HG02623 (cell line): ENCODE data around the gene PRSS33.

Source experiments
- ATAC-seq: cut with Tn5 transposase; IDR thresholded peaks from one replicate; pipeline ENCODE4 v1.9.1; 2021; ENCODE audit warnings: moderate library complexity; ENCODE audit not compliant: unreplicated experiment

The PRSS33 gene, protein sequence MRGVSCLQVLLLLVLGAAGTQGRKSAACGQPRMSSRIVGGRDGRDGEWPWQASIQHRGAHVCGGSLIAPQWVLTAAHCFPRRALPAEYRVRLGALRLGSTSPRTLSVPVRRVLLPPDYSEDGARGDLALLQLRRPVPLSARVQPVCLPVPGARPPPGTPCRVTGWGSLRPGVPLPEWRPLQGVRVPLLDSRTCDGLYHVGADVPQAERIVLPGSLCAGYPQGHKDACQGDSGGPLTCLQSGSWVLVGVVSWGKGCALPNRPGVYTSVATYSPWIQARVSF

GRCh38 chr16:2787406-2787805 lies at the start of gene PRSS33:
Gene PRSS33 (minus strand): TSS chr16:2787560. CDS start chr16:2786547, 1,013 bp downstream.
- ATAC-seq: no peak

- ATAC-seq: no peak
These were observed 49.5 kb upstream of the PRSS33 start for GRCh38 chr16:2836646-2837508.

DNA sequence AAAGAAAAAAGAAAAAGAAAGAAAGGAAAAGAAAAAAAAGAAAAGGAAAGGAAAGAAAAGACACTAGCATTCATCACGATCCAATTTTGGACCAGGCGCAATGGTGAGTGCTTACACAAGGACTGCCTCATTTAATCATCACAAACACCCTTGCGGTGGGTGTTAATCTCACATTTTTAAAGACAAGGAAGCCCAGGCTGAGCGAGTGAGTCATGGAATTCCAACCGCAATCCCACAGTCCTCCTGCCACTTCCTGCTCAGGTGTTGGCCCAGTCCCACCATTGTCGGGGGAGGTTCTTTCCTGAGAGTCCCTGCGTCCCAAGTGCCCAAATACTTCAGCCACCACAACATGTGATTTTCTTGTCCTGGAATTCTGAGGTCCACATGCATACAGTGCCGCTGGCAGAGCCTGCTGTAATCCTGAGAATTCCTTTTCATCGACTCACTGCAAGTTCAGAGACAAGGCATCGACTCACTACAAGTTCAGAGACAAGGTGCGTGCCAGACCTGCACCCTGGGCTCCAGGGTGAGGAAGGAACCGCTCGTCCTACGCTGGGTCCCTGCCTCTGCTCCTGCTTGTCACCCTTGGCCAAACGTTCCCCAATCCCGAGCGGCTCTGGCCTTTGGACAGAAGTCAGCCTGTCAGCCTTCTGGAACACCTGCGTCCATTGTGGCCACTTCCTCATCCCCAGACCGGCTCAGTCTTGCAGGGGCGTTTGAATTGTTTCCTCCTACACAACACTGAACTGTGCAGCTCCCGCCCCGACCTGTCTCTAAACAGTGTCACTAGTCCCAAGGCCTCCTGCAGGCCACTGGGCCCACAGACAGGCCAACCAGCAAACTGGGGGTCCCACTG lies 48.5 kb upstream of the PRSS33 start:
- no peak for ATAC-seq

DNA sequence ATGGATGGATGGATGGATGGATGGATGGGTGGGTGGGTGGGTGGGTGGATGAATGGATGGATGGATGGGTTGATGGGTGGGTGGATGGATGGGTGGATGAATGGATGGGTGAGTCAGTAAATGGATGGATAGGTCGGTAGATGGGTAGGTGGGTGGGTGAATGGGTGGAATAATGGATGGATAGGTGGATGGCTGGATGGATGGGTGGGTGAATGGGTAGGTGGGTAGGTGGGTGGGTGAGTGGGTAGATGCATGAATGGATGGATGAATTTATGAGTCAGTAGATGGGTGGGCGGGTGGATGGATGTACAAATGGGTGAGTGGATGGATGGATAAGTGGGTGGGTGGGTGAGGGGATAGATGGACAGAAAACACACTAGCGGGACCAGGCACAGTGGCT lies 47.6 kb upstream of the PRSS33 start:
- no peak for ATAC-seq

GRCh38 chr16:2833776-2834175 lies 46.4 kb upstream of the PRSS33 start:
- no peak for ATAC-seq

DNA sequence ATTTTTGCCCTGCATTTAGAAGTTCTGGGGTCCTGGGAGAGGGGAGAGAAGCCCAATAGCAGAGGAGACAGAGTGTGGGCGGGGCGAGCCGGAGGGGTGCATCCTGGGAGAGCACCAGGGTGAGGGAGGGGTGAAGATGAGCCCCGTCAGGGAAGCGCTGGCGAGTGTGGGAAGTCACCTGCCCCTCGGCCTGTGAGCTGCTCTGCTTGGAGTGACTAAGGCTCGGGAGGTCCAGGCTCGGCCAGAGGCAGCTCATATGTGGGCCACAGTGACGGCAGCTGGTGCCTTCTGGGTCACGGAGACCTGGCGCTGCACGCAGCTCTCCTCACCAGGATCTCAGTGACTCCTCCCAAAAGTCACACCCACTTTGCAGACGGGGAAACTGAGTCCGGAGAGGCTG lies 43.8 kb upstream of the PRSS33 start:
- no peak for ATAC-seq

- ATAC-seq: no peak
These were observed 43.0 kb upstream of the PRSS33 start for GRCh38 chr16:2830355-2830695.

GRCh38 chr16:2829501-2830354 lies 42.4 kb upstream of the PRSS33 start, which contains the start of gene ZG16B:
Gene ZG16B (plus strand): TSS chr16:2830303. CDS start chr16:2830442, 139 bp downstream.
- no peak for ATAC-seq

- ATAC-seq: no peak
These were observed 41.6 kb upstream of the PRSS33 start for GRCh38 chr16:2828876-2829430.

- ATAC-seq: no peak
These were observed 41.1 kb upstream of the PRSS33 start for GRCh38 chr16:2828521-2828840.

DNA sequence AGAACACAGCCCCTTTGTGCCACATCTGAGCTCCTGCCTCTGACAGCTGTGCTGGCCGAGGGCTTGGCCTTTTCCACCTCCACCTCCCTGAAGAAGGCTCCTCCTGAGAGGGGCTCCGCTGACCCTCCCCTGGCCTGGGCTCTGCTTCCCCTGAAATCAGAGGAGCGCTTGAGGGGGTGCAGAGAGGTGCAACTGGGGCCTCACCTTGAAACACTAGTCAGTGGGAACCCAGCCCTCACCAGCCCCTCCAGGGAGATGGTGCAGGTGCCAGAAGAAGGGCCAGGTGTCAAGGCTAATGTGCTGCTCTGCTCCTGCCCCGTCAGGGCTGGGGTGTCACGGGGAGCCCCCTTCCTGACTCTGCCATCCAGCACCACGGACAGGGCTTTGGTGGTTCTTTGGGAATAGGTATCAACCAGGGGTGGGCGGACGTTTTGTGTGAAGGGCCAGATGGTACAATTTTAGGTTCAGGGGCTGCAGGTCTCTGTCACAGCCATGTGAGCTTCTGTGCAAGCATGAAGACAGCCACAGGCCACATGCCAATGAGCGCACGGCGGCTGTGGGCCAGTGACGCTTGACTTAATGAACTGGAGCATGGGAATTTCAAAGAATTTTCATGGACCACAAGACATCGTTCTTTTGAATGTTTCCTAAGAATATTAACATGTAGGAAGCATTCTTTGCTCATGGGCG lies 40.6 kb upstream of the PRSS33 start:
- no peak for ATAC-seq

- no peak for ATAC-seq
These were observed 40.0 kb upstream of the PRSS33 start for GRCh38 chr16:2827374-2827791.

GRCh38 chr16:2826591-2827373 lies 39.4 kb upstream of the PRSS33 start:
- no peak for ATAC-seq

GRCh38 chr16:2825906-2826305 lies 38.5 kb upstream of the PRSS33 start:
- no peak for ATAC-seq

GRCh38 chr16:2825049-2825742 lies 37.8 kb upstream of the PRSS33 start:
- ATAC-seq: no peak

DNA sequence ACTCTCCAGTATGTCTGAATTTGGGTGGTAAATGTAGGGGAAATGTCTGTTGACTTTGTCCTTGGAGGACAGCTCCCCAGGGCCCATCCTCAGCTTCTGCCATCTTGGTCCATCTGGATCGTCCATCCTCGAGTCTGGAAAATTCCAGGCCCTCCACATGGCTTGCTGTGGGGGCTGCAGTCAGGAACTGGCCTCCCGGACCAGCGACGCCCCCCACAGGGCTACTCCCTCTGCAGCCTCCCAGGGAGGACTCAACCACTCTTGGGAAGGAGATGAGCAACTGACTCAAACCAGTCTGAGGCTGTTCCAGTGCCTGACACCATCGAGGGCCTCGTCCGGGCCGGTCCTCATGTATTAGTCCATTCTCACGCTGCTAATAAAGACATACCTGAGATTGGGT lies 37.3 kb upstream of the PRSS33 start:
- no peak for ATAC-seq

DNA sequence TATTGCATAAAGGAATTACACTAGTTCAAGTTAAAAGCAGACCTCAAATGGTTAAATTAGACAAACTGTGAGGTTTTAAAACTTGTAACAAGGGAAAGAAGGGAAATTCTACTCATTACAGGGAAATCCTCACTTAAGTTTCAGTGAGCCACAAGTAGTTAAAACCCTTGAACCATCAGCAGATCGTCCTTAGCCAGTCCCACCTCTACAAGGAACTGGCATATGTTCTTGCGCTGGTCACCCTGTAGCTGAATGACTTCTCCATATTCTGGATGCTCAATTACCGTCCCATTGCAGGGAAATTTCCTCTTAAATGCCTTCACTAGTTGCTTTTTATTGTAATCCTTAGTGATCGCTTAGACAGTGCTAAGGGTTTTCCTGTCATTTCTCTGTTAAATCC lies 35.1 kb upstream of the PRSS33 start:
- no peak for ATAC-seq

GRCh38 chr16:2822158-2822495 lies 34.8 kb upstream of the PRSS33 start:
- ATAC-seq: no peak
